ENCODE measurements around the gene SMG6.
A peak's percentile ranks its signal among the peaks of the same experiment; 100 is the strongest.

Gene SMG6

GRCh38 chr17:2303204-2304188 lies at the start of gene SMG6, which contains the start of gene SRR:
Gene SMG6, minus strand, starts transcription at chr17:2303785. Its CDS starts 65 bp downstream, at chr17:2303720.
Gene SRR, plus strand, starts transcription at chr17:2303950. Its CDS starts 11,611 bp downstream, at chr17:2315561.
- Mint-ChIP-seq H3K9me3 (no peaks in the 10 kb centered on the region), H3K4me1 (ENCODE audit: low read depth) (peaks cover 34% of the 10 kb centered on the region)

GRCh38 chr17:2351269-2351668 lies 47.7 kb upstream of the SMG6 start:
- Mint-ChIP-seq H3K27me3 (ENCODE audit: low read depth) (no peaks in the 10 kb centered on the region), H3K4me1 (ENCODE audit: low read depth) (peaks cover 14% of the 10 kb centered on the region), H3K4me3 (no peak overlapping the region), H3K9me3 (no peaks in the 10 kb centered on the region), H3K36me3 (ENCODE audit: low read depth) (no peaks in the 10 kb centered on the region), H3K27ac (no peak overlapping the region)

More at GRCh38 chr17:2303204-2304188, at the start of gene SMG6, which contains the start of gene SRR:
- Mint-ChIP-seq H3K4me3 (peak within 1 kb of the TSS; percentile 89), H3K27me3 (ENCODE audit: low read depth) (no peaks in the 10 kb centered on the region), H3K27ac (peak within 1 kb of the TSS; percentile 83), H3K36me3 (ENCODE audit: low read depth) (peaks cover 27% of the 10 kb centered on the region)

- peaks cover 1% of the 10 kb centered on the region for H3K4me1 Mint-ChIP-seq (ENCODE audit: low read depth)
- peaks cover 8% of the 10 kb centered on the region for H3K36me3 Mint-ChIP-seq (ENCODE audit: low read depth)
- H3K27ac Mint-ChIP-seq, result no peak overlapping the region
- H3K27me3 Mint-ChIP-seq (ENCODE audit: low read depth), result no peaks in the 10 kb centered on the region
- no peak overlapping the region for H3K4me3 Mint-ChIP-seq
- H3K9me3 Mint-ChIP-seq, result no peaks in the 10 kb centered on the region
Observed at GRCh38 chr17:2347805-2348685, 44.5 kb upstream of the SMG6 start.

- Mint-ChIP-seq H3K27ac (no peak overlapping the region), H3K4me3 (no peak overlapping the region), H3K27me3 (ENCODE audit: low read depth) (no peaks in the 10 kb centered on the region), H3K36me3 (ENCODE audit: low read depth) (peaks cover 12% of the 10 kb centered on the region), H3K4me1 (ENCODE audit: low read depth) (no peaks in the 10 kb centered on the region), H3K9me3 (no peaks in the 10 kb centered on the region)
Observed at GRCh38 chr17:2346475-2346874, 42.9 kb upstream of the SMG6 start.

- H3K9me3 Mint-ChIP-seq, result no peaks in the 10 kb centered on the region
- H3K4me3 Mint-ChIP-seq, result no peak overlapping the region
- H3K27ac Mint-ChIP-seq, result no peak overlapping the region
- H3K27me3 Mint-ChIP-seq (ENCODE audit: low read depth), result no peaks in the 10 kb centered on the region
- H3K36me3 Mint-ChIP-seq (ENCODE audit: low read depth), result peaks cover 12% of the 10 kb centered on the region
- H3K4me1 Mint-ChIP-seq (ENCODE audit: low read depth), result no peaks in the 10 kb centered on the region
Observed at GRCh38 chr17:2344528-2344927, 40.9 kb upstream of the SMG6 start.

GRCh38 chr17:2343421-2343820 lies 39.8 kb upstream of the SMG6 start:
- H3K36me3 Mint-ChIP-seq (ENCODE audit: low read depth), result peaks cover 12% of the 10 kb centered on the region
- H3K27ac Mint-ChIP-seq, result no peak overlapping the region

GRCh38 chr17:2338315-2338657 lies 34.7 kb upstream of the SMG6 start:
- Mint-ChIP-seq H3K36me3 (ENCODE audit: low read depth) (peaks cover 4% of the 10 kb centered on the region), H3K4me1 (ENCODE audit: low read depth) (peaks cover 21% of the 10 kb centered on the region), H3K27me3 (ENCODE audit: low read depth) (no peaks in the 10 kb centered on the region), H3K9me3 (no peaks in the 10 kb centered on the region), H3K27ac (peak overlapping the region; percentile 62), H3K4me3 (peak overlapping the region; percentile 67)

More at GRCh38 chr17:2343421-2343820, 39.8 kb upstream of the SMG6 start:
- no peaks in the 10 kb centered on the region for H3K4me1 Mint-ChIP-seq (ENCODE audit: low read depth)
- no peak overlapping the region for H3K4me3 Mint-ChIP-seq
- H3K27me3 Mint-ChIP-seq (ENCODE audit: low read depth), result no peaks in the 10 kb centered on the region
- H3K9me3 Mint-ChIP-seq, result no peaks in the 10 kb centered on the region

GRCh38 chr17:2337544-2338314 lies 34.1 kb upstream of the SMG6 start:
- H3K4me1 Mint-ChIP-seq (ENCODE audit: low read depth), result peaks cover 21% of the 10 kb centered on the region
- peak overlapping the region; percentile 62 for H3K27ac Mint-ChIP-seq
- peaks cover 4% of the 10 kb centered on the region for H3K36me3 Mint-ChIP-seq (ENCODE audit: low read depth)
- no peaks in the 10 kb centered on the region for H3K9me3 Mint-ChIP-seq
- H3K4me3 Mint-ChIP-seq, result peak overlapping the region; percentile 69
- H3K27me3 Mint-ChIP-seq (ENCODE audit: low read depth), result no peaks in the 10 kb centered on the region

GRCh38 chr17:2336852-2337543 lies 33.4 kb upstream of the SMG6 start, which contains the start of gene SGSM2:
Gene SGSM2, plus strand, starts transcription at chr17:2337501. Its CDS starts 188 bp downstream, at chr17:2337689.
- Mint-ChIP-seq H3K9me3 (no peaks in the 10 kb centered on the region), H3K36me3 (ENCODE audit: low read depth) (peaks cover 4% of the 10 kb centered on the region), H3K4me1 (ENCODE audit: low read depth) (peaks cover 21% of the 10 kb centered on the region), H3K27me3 (ENCODE audit: low read depth) (no peaks in the 10 kb centered on the region), H3K27ac (peak within 1 kb of the TSS; percentile 92), H3K4me3 (peak within 1 kb of the TSS; percentile 100)

- H3K4me3 Mint-ChIP-seq, result peak within 1 kb of the TSS; percentile 100
- H3K36me3 Mint-ChIP-seq (ENCODE audit: low read depth), result no peaks in the 10 kb centered on the region
- peak within 1 kb of the TSS; percentile 92 for H3K27ac Mint-ChIP-seq
- peaks cover 21% of the 10 kb centered on the region for H3K4me1 Mint-ChIP-seq (ENCODE audit: low read depth)
- no peaks in the 10 kb centered on the region for H3K9me3 Mint-ChIP-seq
- no peaks in the 10 kb centered on the region for H3K27me3 Mint-ChIP-seq (ENCODE audit: low read depth)
Observed at GRCh38 chr17:2336215-2336851, 32.7 kb upstream of the SMG6 start, which contains the start of gene TSR1. Gene TSR1, minus strand, starts transcription at chr17:2336457. Its CDS starts 30 bp downstream, at chr17:2336427.

- H3K27ac Mint-ChIP-seq, result peak overlapping the region; percentile 92
- no peaks in the 10 kb centered on the region for H3K9me3 Mint-ChIP-seq
- H3K36me3 Mint-ChIP-seq (ENCODE audit: low read depth), result peaks cover 1% of the 10 kb centered on the region
- H3K4me1 Mint-ChIP-seq (ENCODE audit: low read depth), result peaks cover 21% of the 10 kb centered on the region
- peak overlapping the region; percentile 100 for H3K4me3 Mint-ChIP-seq
- H3K27me3 Mint-ChIP-seq (ENCODE audit: low read depth), result no peaks in the 10 kb centered on the region
Observed at GRCh38 chr17:2335726-2336214, 32.2 kb upstream of the SMG6 start.

GRCh38 chr17:2331303-2331702 lies 27.7 kb upstream of the SMG6 start:
- peaks cover 21% of the 10 kb centered on the region for H3K4me1 Mint-ChIP-seq (ENCODE audit: low read depth)
- peaks cover 22% of the 10 kb centered on the region for H3K36me3 Mint-ChIP-seq (ENCODE audit: low read depth)
- H3K27ac Mint-ChIP-seq, result no peak overlapping the region
- no peaks in the 10 kb centered on the region for H3K9me3 Mint-ChIP-seq
- no peaks in the 10 kb centered on the region for H3K27me3 Mint-ChIP-seq (ENCODE audit: low read depth)
- no peak overlapping the region for H3K4me3 Mint-ChIP-seq

Measured in T-helper 1 cell treated with Interleukin-12 subunit alpha and Interleukin-12 subunit beta and Interleukin-4 antibody, amounts not matched to agents 30 μg/mL and 1 μg/mL, for 36 hours (primary cell).